Activated CD4-positive, alpha-beta T cell treated with anti-CD3 and anti-CD28 coated beads, Interleukin-2, Interleukin-6, amounts not matched to agents 100 ng/mL and 50 ng/mL, durations not matched to agents 16 hours and 8 hours (primary cell): ENCODE measurements around the gene STK24.
"Not testable (repeated sequence)": the region's sequence is repeated elsewhere in the genome, so short reads cannot be mapped to it uniquely, and the experiment has no call there.

Source experiments
- DNase-seq: peaks from one replicate; pipeline ENCODE4 v3.0.0-alpha.2; 2020

Gene STK24

DNA sequence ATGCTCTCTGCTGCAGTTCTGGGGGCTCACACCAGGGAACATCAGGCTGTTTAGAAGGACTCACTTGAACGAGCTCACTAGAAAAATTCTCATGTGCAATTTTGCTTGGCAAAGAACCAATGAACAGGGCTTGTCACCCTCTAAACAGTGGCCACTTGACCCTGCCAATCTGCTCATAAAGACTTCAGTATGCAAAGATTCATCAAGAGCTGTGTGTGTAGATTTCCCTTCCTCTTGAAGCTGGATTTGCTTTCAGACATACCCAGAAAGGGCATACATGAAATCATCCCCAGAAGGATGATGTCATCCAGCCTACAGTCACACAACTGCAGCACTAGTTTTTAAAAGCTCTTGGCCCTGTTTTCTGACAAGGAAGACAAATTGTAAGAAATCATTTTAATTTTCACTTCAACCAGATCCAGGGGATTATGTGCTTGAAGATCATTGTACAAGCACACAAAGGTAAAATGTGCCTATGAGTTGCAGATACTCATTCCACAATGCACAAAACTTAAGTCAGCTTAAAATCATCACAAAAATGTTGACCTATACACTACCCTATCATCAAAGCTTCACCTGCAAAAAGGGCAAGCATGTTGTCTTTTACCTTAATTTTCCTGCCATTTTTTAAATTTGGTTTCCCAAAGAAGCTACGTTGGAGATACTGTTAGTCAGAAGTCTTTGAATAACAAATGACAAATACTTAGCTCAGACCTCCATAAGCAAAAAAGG is 5.2 kb upstream of the STK24 start:
- no peak for DNase-seq

DNA sequence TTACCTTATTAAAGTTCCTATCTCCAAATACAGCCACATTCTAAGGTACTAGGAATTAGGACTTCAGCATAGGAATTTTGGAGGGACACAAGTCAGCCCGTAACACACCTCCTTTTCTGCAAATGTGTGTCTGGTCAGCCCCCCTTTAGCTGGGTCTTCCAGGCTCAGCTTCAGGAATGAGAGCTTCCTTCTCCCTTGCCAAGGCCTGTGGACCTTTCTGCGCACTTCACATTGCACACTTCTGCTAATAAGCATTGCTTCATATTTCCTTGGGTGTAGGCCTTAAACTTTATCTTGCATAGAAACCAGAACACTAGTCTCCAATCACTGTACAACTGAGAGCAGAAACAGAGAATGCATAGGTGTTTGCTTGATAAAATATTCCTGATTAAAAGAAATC is 4.5 kb upstream of the STK24 start:
- DNase-seq, result no peak

DNA sequence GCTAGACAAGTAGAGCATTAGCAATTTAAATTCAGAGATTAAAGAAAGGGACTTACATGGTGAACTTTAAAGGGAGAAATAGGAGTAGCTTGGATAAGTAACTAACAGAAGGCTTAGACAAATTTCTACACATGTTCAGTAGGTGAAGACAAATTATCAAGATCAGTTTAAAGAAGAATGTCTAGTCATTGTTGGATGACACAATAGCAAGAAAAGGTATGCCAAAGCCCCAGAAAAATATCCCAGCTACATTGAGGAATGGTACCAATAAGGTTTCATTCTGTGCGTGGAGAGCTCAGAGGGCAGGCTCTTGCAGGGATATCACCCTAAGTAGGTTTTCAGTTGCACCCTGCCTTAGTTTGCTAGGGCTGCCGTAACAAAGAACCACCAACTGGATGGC is 3.5 kb upstream of the STK24 start:
- no peak for DNase-seq

DNA sequence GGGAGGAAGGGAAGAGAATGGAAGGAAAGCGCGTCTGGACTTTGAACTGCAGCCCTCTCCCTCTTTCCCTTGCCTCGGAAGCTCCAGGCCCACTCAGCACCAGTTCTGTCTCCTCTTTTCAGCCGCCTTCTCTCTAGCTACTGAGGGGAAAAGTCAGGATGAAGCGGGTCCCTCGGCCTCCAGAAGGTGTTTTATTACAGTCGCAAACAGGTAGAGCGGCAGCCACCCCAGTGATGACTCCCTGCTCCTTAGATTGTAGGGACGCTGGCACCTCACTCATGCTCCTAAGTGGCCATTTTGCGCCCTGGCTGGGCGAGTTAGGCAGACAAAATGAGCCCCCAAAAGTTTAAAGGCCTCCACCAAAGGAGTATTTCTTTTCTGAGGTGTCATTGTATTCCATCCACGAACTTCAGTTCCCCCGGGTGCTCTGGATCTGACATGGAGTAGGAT is 954 bp upstream of the STK24 start:
- no peak for DNase-seq

DNA sequence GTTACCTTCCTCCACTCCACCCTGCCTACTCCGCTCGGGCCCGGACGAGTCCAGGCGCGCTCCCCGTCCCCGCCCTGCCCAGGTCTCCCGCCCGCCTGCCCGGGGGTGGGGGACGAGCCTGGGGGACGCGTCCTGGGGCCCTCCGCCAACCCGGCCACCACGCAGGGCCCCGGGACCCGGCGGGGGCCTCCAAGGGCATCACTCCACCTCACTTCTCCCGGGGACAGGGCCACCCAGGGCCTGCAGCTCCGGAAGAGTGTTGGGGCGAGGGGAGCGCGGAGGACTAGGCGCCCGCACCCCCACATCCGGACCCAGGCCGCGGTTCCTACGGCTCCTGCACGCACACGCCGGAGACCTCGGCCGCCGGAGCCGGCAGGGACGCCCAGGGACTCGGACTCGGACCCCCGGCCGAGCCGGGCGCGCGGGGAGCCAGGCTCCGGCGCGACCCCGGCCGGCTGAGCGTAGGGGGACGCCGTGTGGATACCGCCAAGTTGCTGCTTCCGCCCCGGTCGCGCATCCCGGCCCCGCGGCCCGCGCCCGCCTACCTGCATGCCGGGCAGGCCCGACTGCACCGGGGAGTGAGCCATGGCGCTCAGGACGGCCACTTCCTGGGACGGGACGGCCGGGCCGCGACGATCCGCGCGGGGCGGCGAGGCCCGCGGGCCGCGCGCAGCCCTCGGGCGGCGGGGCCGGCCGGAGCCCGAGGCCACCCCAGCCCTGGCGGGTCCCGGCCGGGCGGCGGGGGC is 534 bp downstream of the STK24 start:
- DNase-seq, result peak; percentile 49

DNA sequence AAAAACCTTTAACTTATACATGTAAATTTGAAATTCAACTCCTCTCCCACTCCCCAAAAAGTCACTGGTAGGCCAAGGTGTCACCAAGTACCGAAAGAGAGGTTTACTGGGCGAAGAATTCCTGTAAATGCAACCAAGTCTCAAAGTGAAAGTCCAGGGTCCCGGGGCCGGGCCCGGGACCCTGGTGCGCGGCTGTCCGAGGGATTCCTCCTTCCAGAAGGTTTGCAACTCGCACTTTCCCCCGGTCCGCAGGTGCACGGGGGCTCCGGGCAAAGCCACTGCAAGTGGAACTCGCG is 1.1 kb downstream of the STK24 start:
- no peak for DNase-seq

DNA sequence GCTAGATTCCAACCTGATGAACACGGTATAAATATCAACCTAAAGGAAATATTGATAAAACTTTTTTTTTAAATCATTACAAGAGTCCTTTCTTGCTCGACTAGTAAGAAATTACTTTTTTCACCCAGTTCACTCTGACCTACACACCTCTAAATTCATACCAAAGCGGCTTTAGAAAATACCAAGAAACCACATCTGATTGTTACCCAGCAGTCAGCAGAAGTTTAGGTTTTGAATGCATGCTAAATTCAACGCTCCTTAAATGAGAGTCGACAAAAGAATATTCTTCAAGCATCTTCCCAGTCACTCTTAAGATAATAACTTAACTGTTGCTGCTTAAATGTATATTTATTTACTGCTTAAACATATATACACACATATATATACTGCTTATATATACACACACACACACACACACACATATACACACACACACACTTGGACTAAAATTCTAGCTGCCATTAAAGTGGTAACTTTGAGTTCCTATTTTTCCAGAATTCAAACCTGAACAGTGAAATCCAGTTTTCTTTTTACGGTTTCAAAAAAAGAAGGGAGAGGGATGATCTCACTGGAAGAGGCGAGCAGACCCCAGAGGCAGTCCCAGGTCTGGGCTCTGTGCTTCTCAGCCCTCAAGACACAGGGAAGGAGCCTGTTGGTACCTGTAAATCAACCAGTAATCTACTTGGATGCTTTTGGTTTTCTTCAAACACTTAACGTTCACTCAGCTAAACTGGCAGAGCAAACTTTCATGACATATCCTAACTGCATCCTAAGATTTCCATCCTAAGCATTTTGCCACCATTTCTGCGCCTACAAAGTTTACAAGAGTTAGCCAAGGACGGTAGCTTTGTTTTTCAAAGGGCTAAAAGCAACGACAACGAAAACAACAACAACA is 1.7 kb downstream of the STK24 start:
- DNase-seq, result no peak

DNA sequence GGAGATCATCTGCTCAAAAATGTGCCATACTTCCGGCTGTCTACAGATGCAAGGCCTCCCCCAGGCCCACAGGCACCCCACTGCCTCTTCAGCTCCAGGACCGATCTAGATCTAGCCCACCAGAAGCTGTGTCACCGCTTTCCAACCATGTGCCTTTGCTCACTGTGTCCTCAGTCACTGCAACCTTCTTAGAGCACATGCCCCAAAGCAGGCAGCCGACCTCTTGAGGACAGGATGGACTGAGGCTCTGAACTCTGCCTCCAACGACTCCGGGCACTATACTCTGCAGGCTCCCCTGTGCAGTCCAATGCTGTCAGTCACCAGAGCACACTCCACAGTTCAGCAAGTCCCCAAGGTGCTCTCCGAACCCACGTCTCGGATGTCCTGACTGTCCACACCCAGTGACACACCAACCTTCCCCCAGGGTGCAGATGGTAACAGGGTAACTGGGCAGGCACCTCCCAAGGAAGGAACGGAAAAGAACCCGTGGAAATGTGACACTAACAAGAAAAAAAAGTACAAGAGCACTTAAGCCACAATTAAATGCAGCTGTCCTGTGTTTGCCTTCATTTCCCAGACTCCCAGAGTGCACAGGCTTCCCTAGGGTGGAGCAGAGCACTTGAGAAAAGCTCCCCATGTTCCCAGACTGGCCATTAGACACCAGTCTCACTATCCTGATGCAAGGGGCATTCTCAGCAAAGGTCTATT is 4.8 kb downstream of the STK24 start:
- DNase-seq, result no peak

DNA sequence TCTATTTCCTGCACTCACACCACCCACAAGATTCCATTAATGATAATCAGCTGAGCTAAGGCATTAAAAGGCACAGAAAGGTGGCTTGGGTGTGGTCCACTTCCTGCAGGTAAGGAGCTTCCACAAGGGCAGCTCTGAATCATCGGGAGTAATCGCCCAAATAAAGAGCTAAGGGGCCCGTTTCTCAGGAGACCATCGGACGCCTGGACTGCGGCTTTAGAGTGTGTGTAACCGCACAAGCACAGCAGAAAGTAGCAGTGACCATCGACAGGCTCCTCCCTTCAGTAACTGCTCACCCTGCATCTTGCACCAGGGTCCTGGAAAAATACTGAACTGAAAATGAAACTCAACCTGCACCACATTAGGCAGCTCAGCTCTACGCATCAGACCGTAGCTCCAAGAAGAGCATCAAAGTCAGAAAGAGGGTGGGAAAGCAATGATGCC is 6.0 kb downstream of the STK24 start:
- DNase-seq, result peak; percentile 73

DNA sequence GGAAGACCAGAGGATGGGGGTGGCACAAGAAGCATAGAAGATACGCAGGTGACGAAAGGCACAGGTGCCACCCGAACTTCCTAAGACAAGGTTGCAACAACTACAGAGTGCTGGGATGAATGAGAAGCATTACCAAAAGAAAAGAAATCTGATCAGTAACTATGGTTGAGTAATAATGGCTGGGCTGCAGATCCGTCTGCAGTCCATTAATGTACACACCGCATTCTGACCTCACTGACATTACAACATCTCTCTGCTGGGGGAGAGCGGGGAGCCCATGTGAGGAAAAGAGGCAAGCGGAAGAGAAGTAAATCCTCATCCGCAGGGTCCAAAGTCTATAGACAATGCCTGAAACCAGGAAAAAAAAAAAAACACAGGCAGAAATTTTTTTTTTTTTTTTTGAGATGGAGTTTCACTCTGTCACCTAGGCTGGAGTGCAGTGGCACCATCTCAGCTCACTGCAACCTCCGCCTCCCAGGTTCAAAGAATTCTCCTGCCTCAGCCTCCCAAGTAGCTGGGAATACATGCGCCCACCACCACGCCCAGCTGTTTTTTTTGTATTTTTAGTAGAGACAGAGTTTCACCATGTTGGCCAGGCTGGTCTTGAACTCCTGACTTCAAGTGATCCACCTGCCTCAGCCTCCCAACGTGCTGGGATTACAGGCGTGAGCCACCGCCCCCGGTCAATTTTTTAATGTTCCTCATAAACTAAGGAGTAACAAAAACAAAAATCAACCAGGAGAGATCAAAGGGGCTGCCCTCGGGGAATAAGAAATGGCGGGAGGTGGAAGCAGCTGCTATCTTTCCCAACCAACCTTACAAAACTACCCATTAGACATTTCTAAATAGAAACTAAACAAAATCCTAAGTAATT is 7.2 kb downstream of the STK24 start:
- DNase-seq, result not testable (repeated sequence)

DNA sequence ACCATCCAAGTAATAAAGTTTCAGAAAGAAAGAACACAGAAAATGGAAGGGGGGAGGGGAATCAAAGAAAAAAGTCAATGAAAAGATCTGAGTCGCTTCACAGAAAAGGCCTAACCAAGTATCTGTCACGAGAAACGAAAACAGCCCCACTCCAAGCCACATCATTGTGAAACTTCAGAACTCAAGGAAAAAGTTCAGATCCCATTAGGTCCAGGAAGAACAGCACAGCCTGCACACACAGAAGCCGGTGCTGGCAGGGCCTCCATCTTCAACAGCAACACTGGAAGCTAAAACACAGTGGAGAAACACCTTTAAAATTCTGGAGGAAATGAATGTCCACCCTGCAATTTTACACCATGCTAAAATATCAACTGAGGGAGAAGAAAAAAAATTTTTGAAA is 8.0 kb downstream of the STK24 start:
- no peak for DNase-seq

DNA sequence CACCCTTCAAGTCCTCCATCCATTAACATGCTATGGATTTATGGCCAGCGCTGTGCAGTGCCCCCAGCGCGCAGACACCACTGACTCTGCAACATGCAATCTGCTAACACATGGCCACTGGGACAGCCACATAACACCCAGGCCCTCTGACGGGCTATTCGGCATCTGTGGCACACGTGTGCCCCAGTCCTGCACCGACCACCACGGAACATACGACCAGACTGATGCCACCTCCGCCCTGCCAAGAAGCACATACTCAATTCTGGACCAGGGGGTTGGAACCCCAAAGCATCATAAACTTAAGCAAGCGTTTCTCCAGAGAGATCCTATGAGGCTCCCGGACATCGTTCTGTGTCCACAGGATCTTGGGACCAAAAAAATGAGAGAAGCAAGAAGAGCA is 9.8 kb downstream of the STK24 start:
- no peak for DNase-seq

DNA sequence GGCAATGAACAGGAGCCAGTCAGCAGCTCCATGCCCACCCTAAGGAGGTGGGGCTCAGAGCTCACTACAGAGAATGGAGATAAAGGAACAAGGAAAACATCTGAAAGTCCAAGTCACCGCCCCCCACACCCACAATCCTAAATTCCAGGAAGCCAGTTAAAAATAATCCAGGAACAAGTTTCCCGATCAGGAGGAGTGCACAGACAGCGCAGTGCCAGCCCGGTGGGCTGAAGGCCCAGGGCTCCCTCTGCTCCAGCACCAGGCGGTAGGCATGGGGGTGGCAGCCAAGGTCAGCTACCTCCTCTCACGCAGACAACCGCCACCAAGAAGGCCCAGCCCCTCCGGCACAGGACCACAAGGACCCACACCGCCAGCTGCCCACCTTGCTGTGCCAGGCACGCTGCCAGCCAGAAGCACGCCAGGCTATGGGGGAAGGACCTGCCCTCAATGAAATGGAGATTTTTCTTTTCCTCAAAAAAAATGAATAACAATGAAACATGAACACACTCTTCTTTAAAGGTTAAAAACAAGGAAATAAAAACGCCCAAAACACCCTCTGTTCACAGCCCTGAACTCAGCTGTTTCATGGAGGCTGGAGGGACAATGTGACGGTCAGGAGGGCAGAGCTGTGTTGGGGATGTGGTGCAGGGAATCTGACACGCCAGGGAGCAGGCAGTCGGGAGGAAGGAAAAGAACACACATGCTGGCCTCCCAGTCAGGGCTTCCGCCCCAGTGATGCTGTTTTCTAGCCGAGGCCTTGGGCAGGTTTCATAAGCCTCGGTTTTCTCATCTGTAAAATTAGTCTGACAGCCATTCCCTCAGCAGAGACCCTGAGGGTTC is 11.0 kb downstream of the STK24 start:
- no peak for DNase-seq

DNA sequence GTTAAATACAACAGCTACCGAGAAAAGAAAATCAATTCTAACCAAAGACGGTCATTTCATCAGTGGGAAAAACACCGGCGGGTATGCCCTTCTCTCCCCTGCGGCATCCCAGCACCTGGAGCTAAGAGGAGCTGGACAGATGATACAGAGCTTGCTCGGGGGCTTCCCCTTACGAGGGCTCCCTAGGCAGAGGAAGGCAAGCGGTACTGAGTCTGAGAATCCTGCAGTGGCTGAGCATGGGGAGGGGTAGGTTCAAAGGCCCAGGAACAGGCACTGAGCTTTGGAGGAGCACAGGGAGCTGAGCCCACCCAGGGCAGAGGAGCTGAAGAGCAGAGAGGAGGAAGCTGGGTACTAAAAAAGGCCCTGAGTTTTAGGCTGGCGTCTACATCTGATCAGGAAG is 12.7 kb downstream of the STK24 start:
- DNase-seq, result no peak

DNA sequence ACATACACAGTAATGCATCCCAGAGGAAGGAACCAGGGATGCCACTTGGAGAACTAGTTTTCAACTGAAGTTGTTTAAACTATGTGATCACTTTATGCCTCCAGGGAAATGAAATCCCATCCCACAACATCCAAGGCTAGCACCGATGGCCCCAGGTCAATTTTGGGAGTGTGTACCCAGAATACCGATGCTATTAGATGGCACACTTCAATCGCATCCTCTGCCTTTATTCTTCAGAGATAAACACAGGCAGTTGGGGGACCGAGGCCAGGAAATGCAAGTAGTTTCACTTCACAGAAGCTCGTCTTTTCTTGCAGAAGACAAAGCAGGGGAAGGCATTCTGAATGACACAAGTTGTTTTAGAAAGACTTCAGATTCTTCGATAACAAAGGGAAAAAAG is 13.8 kb downstream of the STK24 start:
- peak; percentile 67 for DNase-seq

DNA sequence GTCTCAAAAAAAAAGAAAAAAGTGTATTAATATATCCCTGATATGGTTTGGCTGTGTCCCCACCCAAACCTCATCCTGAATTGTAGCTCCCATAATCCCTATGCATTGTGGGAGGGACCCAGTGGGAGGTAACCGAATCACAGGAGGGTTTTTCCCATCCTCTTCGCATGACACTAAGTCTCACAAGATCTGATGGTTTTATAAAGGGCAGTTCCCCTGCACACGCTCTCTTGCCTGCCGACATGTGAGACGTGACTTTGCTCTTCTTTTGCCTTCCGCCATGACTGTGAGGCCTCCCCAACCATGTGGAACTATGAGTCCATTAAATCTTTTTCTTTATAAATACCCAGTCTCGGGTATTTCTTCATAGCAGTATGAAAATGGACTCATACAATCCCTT is 17.7 kb downstream of the STK24 start:
- no peak for DNase-seq

DNA sequence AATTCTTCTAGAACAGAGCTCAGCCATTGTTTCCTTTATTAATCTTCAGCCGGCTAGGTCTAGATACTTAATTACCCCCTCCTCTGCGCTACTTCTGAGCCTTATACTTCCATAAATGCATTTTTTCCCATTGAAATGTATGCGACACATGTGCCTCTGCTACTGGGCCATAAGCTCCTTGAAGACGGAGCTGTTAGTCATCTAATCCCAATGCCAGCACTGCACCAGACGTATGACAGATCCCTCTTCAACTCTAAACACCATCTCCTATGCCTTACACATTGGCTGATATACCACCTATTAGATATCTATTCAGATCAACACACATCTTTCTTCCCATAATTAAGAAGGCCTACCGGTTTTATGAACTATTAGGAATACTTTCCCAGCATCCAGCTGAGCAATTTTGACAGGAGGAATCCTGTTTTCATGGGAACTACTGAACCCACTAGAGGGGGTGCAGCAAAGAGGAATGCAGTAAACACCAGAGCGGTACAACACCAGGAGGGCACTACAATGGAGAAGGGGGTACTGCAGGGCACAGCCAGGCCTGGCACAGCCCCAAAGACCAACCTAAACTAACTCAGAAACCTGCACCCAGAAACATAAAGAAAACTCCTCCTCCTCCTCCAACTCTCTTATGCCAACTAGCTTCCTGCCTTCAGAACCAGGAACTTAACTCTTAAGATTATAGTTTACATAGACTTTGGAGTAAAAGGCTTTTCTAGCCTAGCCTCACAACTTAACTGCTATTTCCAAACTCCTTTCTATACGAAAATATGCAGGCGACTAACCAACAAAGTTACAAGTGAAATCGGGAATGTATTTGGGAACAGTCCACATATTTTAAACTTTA is 18.7 kb downstream of the STK24 start:
- DNase-seq, result no peak

DNA sequence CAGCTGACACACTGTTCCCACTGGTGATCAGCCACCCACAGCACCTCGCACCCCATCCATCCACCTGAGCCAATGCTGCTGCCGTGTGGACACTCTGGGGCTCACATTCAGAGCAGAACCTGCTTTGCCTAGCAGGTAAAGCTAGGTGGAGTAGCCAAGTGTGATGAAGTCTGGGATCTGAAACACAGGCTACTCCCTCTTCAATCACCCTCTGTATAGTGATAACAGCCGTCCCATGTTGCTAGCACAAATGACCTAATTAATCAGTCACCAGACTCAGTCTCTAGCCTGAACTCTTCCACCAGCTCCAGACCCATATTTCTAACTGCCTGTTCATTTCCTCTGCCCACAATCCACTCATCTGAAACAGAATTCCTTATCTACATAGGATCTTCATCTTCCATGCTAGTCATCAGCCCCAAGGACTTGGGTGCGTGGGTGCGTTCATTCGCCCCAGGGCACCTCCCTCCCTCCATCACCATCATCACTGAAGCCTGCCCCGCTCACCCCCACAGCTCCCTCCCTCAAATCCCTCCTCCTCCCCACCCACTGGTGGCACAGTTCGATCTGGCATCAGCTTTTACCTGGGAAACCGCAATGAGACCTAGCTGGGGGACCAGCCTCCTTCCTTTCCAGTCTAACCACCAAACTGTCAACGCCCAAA is 19.8 kb downstream of the STK24 start:
- no peak for DNase-seq

DNA sequence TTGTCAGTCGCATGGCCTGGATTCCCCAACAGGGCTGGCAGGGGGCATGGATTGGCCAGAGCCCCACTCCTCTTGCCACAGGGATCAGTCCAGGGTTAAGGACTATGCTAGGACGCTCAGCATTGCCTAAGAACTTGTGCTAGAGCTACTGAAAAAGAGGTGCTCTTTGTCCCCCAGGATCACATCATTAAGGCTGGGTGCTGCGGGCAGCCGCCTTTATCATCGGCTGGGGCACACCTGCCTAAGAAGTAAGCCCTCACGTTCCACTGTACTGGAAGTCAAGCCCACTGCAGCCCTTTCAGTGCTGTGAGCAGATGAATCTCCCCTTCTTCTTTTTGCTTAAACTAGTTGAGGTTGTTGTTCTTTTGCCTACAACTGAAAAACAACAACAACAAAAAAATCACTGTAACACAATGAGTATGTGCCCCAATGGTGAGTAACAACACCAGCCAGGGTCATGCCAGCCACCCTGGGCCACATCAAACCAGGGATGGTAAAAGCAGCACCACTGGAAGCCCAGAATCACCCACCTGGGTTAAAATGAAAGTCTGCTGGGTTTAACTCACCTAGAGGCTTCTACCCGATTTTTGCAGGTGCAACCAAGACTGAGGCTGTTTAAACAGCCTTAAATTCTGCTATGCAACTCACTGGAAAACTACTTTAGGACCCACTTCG is 20.6 kb downstream of the STK24 start:
- no peak for DNase-seq
